SK-N-MC (cell line): ENCODE data around the gene RGS6.

ENCODE experiments used
- EZH2 ChIP-seq: fragments of 200-600 bp; sonication (generic); IDR thresholded peaks from one replicate; pipeline ENCODE4 v1.6.1; 2017; ENCODE audit warnings: antibody characterized with exemption
- FOXP2 ChIP-seq: optimal IDR thresholded peaks from 2 replicates; pipeline ENCODE3; 2011; ENCODE audit warnings: mild to moderate bottlenecking, moderate library complexity; ENCODE audit not compliant: insufficient read depth; ENCODE audit errors: extremely low read length, control extremely low read depth
- POLR2AphosphoS5 ChIP-seq: IDR thresholded peaks from 2 replicates; pipeline ENCODE4 v1.6.1; 2012; ENCODE audit warnings: mild to moderate bottlenecking, low read depth, low read length, borderline replicate concordance

DNA sequence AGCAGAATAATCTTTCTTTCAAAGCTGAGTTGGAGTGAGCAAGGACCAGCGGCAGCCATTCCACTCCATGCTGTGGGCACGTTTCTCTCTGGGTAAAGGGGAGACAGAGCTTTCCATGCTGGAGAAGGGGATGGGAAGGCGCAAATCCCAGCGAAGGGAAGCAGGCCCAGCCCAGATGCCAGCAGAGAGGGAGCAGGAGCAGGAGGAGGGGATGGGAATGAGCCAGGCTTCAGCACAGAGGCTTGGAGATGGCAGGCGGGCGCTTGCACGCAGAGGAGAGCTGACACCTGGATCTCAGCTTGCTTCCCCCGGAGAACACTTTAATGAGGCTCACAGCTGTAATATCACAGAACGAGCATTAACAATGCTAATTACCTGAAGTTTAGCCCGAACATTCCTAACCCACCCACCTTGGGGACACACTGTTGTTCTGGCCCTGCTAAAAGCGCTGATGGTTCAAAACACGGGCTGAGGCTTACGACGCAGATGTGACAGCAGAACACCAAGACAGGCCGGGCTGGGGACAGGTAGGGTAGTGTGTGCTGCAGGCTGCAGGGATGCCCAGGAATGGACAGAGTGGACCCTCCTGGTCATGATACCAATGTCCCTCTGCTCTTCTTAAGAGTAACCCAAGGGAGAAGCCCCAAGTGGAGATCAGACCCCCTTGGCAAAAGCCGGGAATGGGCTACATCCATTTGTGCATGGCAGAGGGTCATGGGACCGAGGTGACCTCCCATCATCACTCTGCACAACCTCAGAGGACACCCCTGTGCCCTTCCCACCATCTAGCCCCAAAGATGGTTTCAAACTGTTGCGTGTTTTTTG, 673.1 kb downstream of the RGS6 start:
- TF ChIP-seq POLR2AphosphoS5 (no peak), EZH2 (no peak), FOXP2 (no peak)
